HEK293T (cell line): ENCODE results near the gene KY.

ENCODE experiments used
- ELF4 ChIP-seq: fragments of 450-650 bp; IDR thresholded peaks from 2 replicates; pipeline ENCODE4 v1.6.1; 2017; ENCODE audit warnings: antibody characterized with exemption
- FOXA1 ChIP-seq: fragments of 450-650 bp; IDR thresholded peaks from 2 replicates; pipeline ENCODE4 v1.6.1; 2016; ENCODE audit warnings: mild to moderate bottlenecking
- HDGF ChIP-seq: fragments of 450-650 bp; IDR thresholded peaks from 2 replicates; pipeline ENCODE4 v1.6.1; 2017; ENCODE audit warnings: antibody characterized with exemption, borderline replicate concordance
- SP1 ChIP-seq: fragments of 450-650 bp; IDR thresholded peaks from 2 replicates; pipeline ENCODE4 v1.6.1; 2017

GRCh38 chr3:134630506-134630905 lies 20.3 kb downstream of the KY start:
- TF ChIP-seq ELF4: no peak
- TF ChIP-seq HDGF: no peak
- no peak for TF ChIP-seq FOXA1
- TF ChIP-seq SP1: no peak
